ENCODE data around the gene TUBB2B.

- TF ChIP-seq CTCF (conservative IDR thresholded peaks at IDR 0.05; ENCODE audit: low read depth in 2 of 2): no peak
- no peak for TF ChIP-seq REST (IDR thresholded peaks at IDR 0.05; ENCODE audit: unreplicated experiment)
- TF ChIP-seq POLR2AphosphoS5 (IDR thresholded peaks at IDR 0.05; ENCODE audit: low read depth): no peak
- no peak for TF ChIP-seq NANOG (IDR thresholded peaks at IDR 0.05; ENCODE audit: borderline replicate concordance)
- no peak for TF ChIP-seq EZH2phosphoT487 (IDR thresholded peaks at IDR 0.05; ENCODE audit: unreplicated experiment)
- no peak for TF ChIP-seq EZH2 (IDR thresholded peaks at IDR 0.05; ENCODE audit: low read depth, unreplicated experiment)
- TF ChIP-seq ZNF331 (CRISPR knock-in tag; IDR thresholded peaks at IDR 0.05; ENCODE audit: low read depth): no peak
- TF ChIP-seq CREB1 (CRISPR knock-in tag; IDR thresholded peaks at IDR 0.05; ENCODE audit: low read depth): no peak
- no peak for TF ChIP-seq ETS1 (IDR thresholded peaks at IDR 0.05)
These were observed 5.9 kb upstream of the TUBB2B start for GRCh38 chr6:3233321-3233720.
